ENCODE data around the gene DHX32.

GRCh38 chr10:125824736-125825135, 56.4 kb downstream of the DHX32 start:
- no peak for TF ChIP-seq POLR2A (IDR thresholded peaks at IDR 0.05)
- no peak for TF ChIP-seq CTCF (IDR thresholded peaks at IDR 0.05 in 4 of 5, conservative IDR thresholded peaks at IDR 0.05 in 1 of 5)

Data from gastrocnemius medialis (tissue), 4 donors.